IMR-90 (cell line): Measurements from ENCODE around the gene ACKR4.

Experiments
- BHLHE40 ChIP-seq: fragments of 150-350 bp; IDR thresholded peaks from 2 replicates; pipeline ENCODE4 v1.6.1; 2016; ENCODE audit warnings: mild to moderate bottlenecking, low read depth, low read length
- CEBPB ChIP-seq: IDR thresholded peaks from 2 replicates; pipeline ENCODE4 v1.6.1; 2012; ENCODE audit warnings: low read depth, low read length, improper control_type of control experiment
- CHD1 ChIP-seq: IDR thresholded peaks from 2 replicates; pipeline ENCODE4 v1.6.1; 2012; ENCODE audit warnings: low read depth, low read length, improper control_type of control experiment
- FOS ChIP-seq: fragments of 150-350 bp; IDR thresholded peaks from 2 replicates; pipeline ENCODE4 v1.6.1; 2016; ENCODE audit warnings: low read depth, low read length
- MAFK ChIP-seq: IDR thresholded peaks from 2 replicates; pipeline ENCODE4 v1.6.1; 2012; ENCODE audit warnings: low read depth, low read length, improper control_type of control experiment
- MAZ ChIP-seq: IDR thresholded peaks from 2 replicates; pipeline ENCODE4 v1.6.1; 2012; ENCODE audit warnings: low read depth, mild to moderate bottlenecking, low read length, improper control_type of control experiment, moderate library complexity, borderline replicate concordance
- MXI1 ChIP-seq: IDR thresholded peaks from 2 replicates; pipeline ENCODE4 v1.6.1; 2012; ENCODE audit warnings: low read depth, mild to moderate bottlenecking, low read length, moderate library complexity, borderline replicate concordance
- POLR2A ChIP-seq: IDR thresholded peaks from 2 replicates; pipeline ENCODE4 v1.6.1; 2012; ENCODE audit warnings: mild to moderate bottlenecking, low read depth, low read length
- RCOR1 ChIP-seq: IDR thresholded peaks from 2 replicates; pipeline ENCODE4 v1.6.1; 2012; ENCODE audit warnings: mild to moderate bottlenecking, low read length, improper control_type of control experiment; ENCODE audit not compliant: insufficient replicate concordance
- RFX5 ChIP-seq: IDR thresholded peaks from 2 replicates; pipeline ENCODE4 v1.8.0; 2012; ENCODE audit warnings: low read depth, mild to moderate bottlenecking, low read length, moderate library complexity
- TF ChIP-seq, protein P1 (sequence below): conservative IDR thresholded peaks from 2 replicates; pipeline ENCODE4 v1.5.1; 2012; ENCODE audit warnings: mild to moderate bottlenecking, low read depth, low read length, improper control_type of control experiment
- TF ChIP-seq, protein P2 (sequence below): fragments of 150-350 bp; IDR thresholded peaks from 2 replicates; pipeline ENCODE4 v1.6.1; 2016; ENCODE audit warnings: low read depth, mild to moderate bottlenecking, low read length, moderate library complexity, borderline replicate concordance
- TF ChIP-seq, protein P3 (sequence below): fragments of 150-350 bp; IDR thresholded peaks from 2 replicates; pipeline ENCODE4 v1.6.1; 2017; ENCODE audit warnings: mild to moderate bottlenecking, antibody characterized with exemption, low read length, low read depth

DNA sequence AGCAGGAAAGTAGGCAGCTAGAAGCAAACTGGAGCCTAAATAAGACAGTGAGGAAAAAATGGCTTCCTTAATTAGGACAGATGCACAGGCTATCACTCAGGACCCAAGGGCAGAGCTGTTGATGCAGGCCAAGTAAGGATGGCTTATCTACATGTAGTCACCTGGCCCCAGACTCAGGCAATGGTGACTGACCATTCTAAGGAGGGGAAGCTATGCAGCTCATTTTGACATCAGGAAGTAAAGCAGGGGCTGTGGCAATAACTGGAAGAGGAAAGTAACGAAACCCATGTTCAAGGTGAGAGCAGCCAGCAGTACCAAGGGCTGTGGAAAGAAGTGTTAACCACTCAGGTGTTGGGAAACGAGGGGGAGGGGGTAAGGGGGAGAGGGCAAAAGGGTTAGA, 46.3 kb downstream of the ACKR4 start:
- TF ChIP-seq, protein P1, sequence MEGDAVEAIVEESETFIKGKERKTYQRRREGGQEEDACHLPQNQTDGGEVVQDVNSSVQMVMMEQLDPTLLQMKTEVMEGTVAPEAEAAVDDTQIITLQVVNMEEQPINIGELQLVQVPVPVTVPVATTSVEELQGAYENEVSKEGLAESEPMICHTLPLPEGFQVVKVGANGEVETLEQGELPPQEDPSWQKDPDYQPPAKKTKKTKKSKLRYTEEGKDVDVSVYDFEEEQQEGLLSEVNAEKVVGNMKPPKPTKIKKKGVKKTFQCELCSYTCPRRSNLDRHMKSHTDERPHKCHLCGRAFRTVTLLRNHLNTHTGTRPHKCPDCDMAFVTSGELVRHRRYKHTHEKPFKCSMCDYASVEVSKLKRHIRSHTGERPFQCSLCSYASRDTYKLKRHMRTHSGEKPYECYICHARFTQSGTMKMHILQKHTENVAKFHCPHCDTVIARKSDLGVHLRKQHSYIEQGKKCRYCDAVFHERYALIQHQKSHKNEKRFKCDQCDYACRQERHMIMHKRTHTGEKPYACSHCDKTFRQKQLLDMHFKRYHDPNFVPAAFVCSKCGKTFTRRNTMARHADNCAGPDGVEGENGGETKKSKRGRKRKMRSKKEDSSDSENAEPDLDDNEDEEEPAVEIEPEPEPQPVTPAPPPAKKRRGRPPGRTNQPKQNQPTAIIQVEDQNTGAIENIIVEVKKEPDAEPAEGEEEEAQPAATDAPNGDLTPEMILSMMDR: no peak
- TF ChIP-seq BHLHE40 (no peak), MXI1 (no peak), POLR2A (no peak), CEBPB (no peak), MAZ (no peak), CHD1 (no peak), RCOR1 (no peak), FOS (no peak), MAFK (no peak), RFX5 (no peak)
- TF ChIP-seq, protein P2, sequence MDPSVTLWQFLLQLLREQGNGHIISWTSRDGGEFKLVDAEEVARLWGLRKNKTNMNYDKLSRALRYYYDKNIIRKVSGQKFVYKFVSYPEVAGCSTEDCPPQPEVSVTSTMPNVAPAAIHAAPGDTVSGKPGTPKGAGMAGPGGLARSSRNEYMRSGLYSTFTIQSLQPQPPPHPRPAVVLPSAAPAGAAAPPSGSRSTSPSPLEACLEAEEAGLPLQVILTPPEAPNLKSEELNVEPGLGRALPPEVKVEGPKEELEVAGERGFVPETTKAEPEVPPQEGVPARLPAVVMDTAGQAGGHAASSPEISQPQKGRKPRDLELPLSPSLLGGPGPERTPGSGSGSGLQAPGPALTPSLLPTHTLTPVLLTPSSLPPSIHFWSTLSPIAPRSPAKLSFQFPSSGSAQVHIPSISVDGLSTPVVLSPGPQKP: no peak
- TF ChIP-seq, protein P3, sequence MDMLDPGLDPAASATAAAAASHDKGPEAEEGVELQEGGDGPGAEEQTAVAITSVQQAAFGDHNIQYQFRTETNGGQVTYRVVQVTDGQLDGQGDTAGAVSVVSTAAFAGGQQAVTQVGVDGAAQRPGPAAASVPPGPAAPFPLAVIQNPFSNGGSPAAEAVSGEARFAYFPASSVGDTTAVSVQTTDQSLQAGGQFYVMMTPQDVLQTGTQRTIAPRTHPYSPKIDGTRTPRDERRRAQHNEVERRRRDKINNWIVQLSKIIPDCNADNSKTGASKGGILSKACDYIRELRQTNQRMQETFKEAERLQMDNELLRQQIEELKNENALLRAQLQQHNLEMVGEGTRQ: no peak
